ENCODE results near the gene RIMS4. TPM values are rescaled to one million over a fixed set of nuclear protein-coding genes. Genes with fewer than 3 reads are reported as not detected.

The RIMS4 gene
- total and polyA plus RNA-seq, 2 of the 8 experiments (the other 6 are each of a cell fraction or from before 2014, with no cell fraction given), result 13.3 to 44.2 TPM

GRCh38 chr20:44722990-44723389 lies 87.4 kb downstream of the RIMS4 start:
- WGBS, 2 experiments (ENCODE audit: extremely low coverage in 1 of 2, insufficient coverage in 1 of 2, insufficient read length in 1 of 2, insufficient replicate concordance in 2 of 2, low coverage in 1 of 2, low lambda C conversion rate in 2 of 2, missing lambda C conversion rate in 1 of 2), result 84% methylated on average over 2 of the region's 2 CpGs; no CpG with 5 or more reads in 1 of the 2 experiments
- H4K8ac ChIP-seq (ENCODE audit: extremely low read depth, insufficient read depth, low read length), result no peak overlapping the region
- CTCF ChIA-PET (ENCODE audit: partially characterized antibody), result interaction anchor here (1.5 to 20.4 kb wide), 6 partner anchors 10 to 39 kb away, joined by 3 to 180 read pairs (median 24); no protein-coding TSS in a partner anchor
- TF ChIP-seq FOSL1 (IDR thresholded peaks at IDR 0.05; ENCODE audit: insufficient read depth, low read depth, low read length), result no peak
- no peak for TF ChIP-seq TAF7 (optimal IDR thresholded peaks at IDR 0.05; ENCODE audit: borderline replicate concordance, low read depth, low read length)

More at GRCh38 chr20:44722990-44723389, 87.4 kb downstream of the RIMS4 start:
- H4K5ac ChIP-seq (ENCODE audit: insufficient read length, low read depth, low read length), result no peak overlapping the region
- FAIRE-seq (no peak), DNase-seq (ENCODE audit: low read depth in 1 of 2, low spot score in 2 of 2) (no peak)
- no peak overlapping the region for H2BK5ac ChIP-seq (ENCODE audit: low read depth, low read length)
- H3K9ac ChIP-seq (replicated peaks in 1 of 4; ENCODE audit: extremely low read depth in 1 of 4, low read depth in 3 of 4, low read length in 3 of 4), result no peak overlapping the region
- H3K4me1 ChIP-seq (replicated peaks in 1 of 4; ENCODE audit: control insufficient read depth in 3 of 4, insufficient read depth in 4 of 4, low read length in 3 of 4), result peaks cover 4 to 9% (median 6%) of the 10 kb centered on the region in 4 experiments; a peak in 5 of 7 replicates
- no peak overlapping the region for H3K56ac ChIP-seq (replicated peaks; ENCODE audit: insufficient read length, low read depth, low read length)
- no peaks in the 10 kb centered on the region for H4K20me1 ChIP-seq (replicated peaks in 1 of 2; ENCODE audit: control insufficient read depth in 1 of 2, insufficient read depth in 2 of 2, low read length in 2 of 2)
- H4K91ac ChIP-seq (replicated peaks; ENCODE audit: insufficient read length, low read length), result no peak overlapping the region
- H3K4me2 ChIP-seq (ENCODE audit: insufficient read depth in 1 of 2, low read depth in 2 of 2, low read length in 2 of 2), result no peak overlapping the region
- H2AFZ ChIP-seq (ENCODE audit: low read length), result no peak overlapping the region
- H3K27ac ChIP-seq (ENCODE audit: low read depth, low read length), result no peak overlapping the region
- H2BK20ac ChIP-seq (ENCODE audit: low read length), result no peak overlapping the region
- H3K36me3 ChIP-seq (ENCODE audit: control insufficient read depth in 2 of 4, insufficient read depth in 4 of 4, low read length in 3 of 4), result no peaks in the 10 kb centered on the region
- H3K4me3 ChIP-seq (ENCODE audit: extremely low read depth in 1 of 4, insufficient read depth in 2 of 4, low read depth in 3 of 4, low read length in 4 of 4), result no peak overlapping the region
- H3K18ac ChIP-seq (ENCODE audit: extremely low read depth, low read length), result no peak overlapping the region
- H3K23me2 ChIP-seq (ENCODE audit: low read depth, low read length), result no peaks in the 10 kb centered on the region
- no peak overlapping the region for H2AK5ac ChIP-seq (ENCODE audit: low read depth, low read length)
- H3K9me3 ChIP-seq (ENCODE audit: insufficient read depth in 2 of 2, low read depth in 1 of 2, low read length in 1 of 2), result no peaks in the 10 kb centered on the region
- H2BK15ac ChIP-seq (ENCODE audit: low read length), result no peak overlapping the region
- H3K79me1 ChIP-seq (ENCODE audit: low read depth, low read length), result no peaks in the 10 kb centered on the region
- H2BK120ac ChIP-seq (replicated peaks; ENCODE audit: low read depth, low read length), result no peak overlapping the region
- POLR2A ChIA-PET (ENCODE audit: partially characterized antibody), result interaction anchor here (1.1 kb wide), 1 partner anchor 10 kb away, joined by 3 read pairs; no protein-coding TSS in a partner anchor
- no peaks in the 10 kb centered on the region for H3K27me3 ChIP-seq (replicated peaks in 1 of 4; ENCODE audit: control insufficient read depth in 3 of 4, extremely low read depth in 1 of 4, insufficient read depth in 3 of 4, low read length in 3 of 4)
- H3K14ac ChIP-seq (ENCODE audit: insufficient read length), result no peak overlapping the region
- H3K79me2 ChIP-seq (ENCODE audit: control insufficient read depth in 1 of 2, insufficient read depth in 2 of 2, low read length in 2 of 2), result no peaks in the 10 kb centered on the region
- H3K4ac ChIP-seq (replicated peaks; ENCODE audit: insufficient read length, low read depth, low read length), result no peak overlapping the region
- no peak overlapping the region for H2BK12ac ChIP-seq (ENCODE audit: low read depth, low read length)
- no peak overlapping the region for H3K23ac ChIP-seq (ENCODE audit: insufficient read length)

Measured in H1 (cell line).